K562 (cell line): ENCODE results near the gene LPIN1. TPM values are rescaled to one million over a fixed set of nuclear protein-coding genes. Genes with fewer than 3 reads are reported as not detected.

Experiments
- ARHGAP35 ChIP-seq: fragments of 450-650 bp; IDR thresholded peaks from 2 replicates; pipeline ENCODE4 v1.6.1; 2018; ENCODE audit not compliant: partially characterized antibody
- ASH1L ChIP-seq: fragments of 450-650 bp; IDR thresholded peaks from 2 replicates; pipeline ENCODE4 v1.6.1; 2018; ENCODE audit warnings: borderline replicate concordance, mild to moderate bottlenecking, low read depth; ENCODE audit not compliant: partially characterized antibody
- E2F3 ChIP-seq: fragments of 250-450 bp; sonication (Bioruptor Pico); IDR thresholded peaks from 2 replicates; pipeline ENCODE4 v1.4.0; 2020; ENCODE audit warnings: mild to moderate bottlenecking
- E2F8 ChIP-seq: fragments of 450-650 bp; IDR thresholded peaks from 2 replicates; pipeline ENCODE4 v1.7.1; 2018; ENCODE audit warnings: mild to moderate bottlenecking, low read depth; ENCODE audit not compliant: partially characterized antibody
- FOXA3 ChIP-seq, 2 experiments: fragments of 450-650 bp in 1 of 2; sonication (generic) in 1 of 2; formaldehyde crosslinking; IDR thresholded peaks in 1 of 2; conservative IDR thresholded peaks in 1 of 2; 2 replicates each; pipeline versions ENCODE4 v1.4.0 to v1.8.0; 2020 to 2022; ENCODE audit warnings: mild to moderate bottlenecking in 2 of 2, missing genetic modification reagents in 1 of 2
- HINFP ChIP-seq: fragments of 450-650 bp; conservative IDR thresholded peaks from 2 replicates; pipeline ENCODE4 v1.6.1; 2016; ENCODE audit warnings: missing genetic modification characterization, low read depth, mild to moderate bottlenecking, control low read depth, missing compliant biosample characterization
- KHSRP ChIP-seq: fragments of 450-650 bp; IDR thresholded peaks from 2 replicates; pipeline ENCODE4 v1.6.1; 2017
- LCOR ChIP-seq: sonication (generic); formaldehyde crosslinking; IDR thresholded peaks from 2 replicates; pipeline ENCODE4 v1.8.0; 2022; ENCODE audit warnings: mild to moderate bottlenecking, missing genetic modification reagents
- MYC ChIP-seq, 2 experiments: fragments of 250-450 bp in 1 of 2; sonication (Bioruptor Pico) in 1 of 2; IDR thresholded peaks; 2 replicates each; pipeline versions ENCODE4 v1.5.1 to v1.6.1; 2012 to 2021; ENCODE audit warnings: low read depth in 2 of 2, borderline replicate concordance in 1 of 2, improper control_type of control experiment in 1 of 2, low read length in 1 of 2, mild to moderate bottlenecking in 1 of 2, moderate library complexity in 1 of 2
- NCOA6 ChIP-seq: fragments of 450-650 bp; IDR thresholded peaks from 2 replicates; pipeline ENCODE4 v1.6.1; 2017; ENCODE audit warnings: mild to moderate bottlenecking
- NR2F6 ChIP-seq: fragments of 450-650 bp; formaldehyde crosslinking; IDR thresholded peaks from 2 replicates; pipeline ENCODE4 v1.4.0; 2020; ENCODE audit warnings: mild to moderate bottlenecking
- TCF3 ChIP-seq: sonication (generic); formaldehyde crosslinking; IDR thresholded peaks from 2 replicates; pipeline ENCODE4 v1.4.0; 2020; ENCODE audit warnings: mild to moderate bottlenecking, missing genetic modification reagents
- WHSC1 ChIP-seq: IDR thresholded peaks from one replicate; pipeline ENCODE4 v1.6.1; 2012; ENCODE audit warnings: low read length, control low read depth, inconsistent platforms
- ZNF121 ChIP-seq: sonication (generic); formaldehyde crosslinking; conservative IDR thresholded peaks from 2 replicates; pipeline ENCODE4 v1.8.0; 2022; ENCODE audit warnings: missing genetic modification reagents
- ZNF263 ChIP-seq: sonication (generic); formaldehyde crosslinking; IDR thresholded peaks from 2 replicates; pipeline ENCODE4 v1.8.0; 2022; ENCODE audit warnings: mild to moderate bottlenecking, missing genetic modification reagents, borderline replicate concordance
- ZNF316 ChIP-seq: fragments of 450-650 bp; IDR thresholded peaks from 2 replicates; pipeline ENCODE4 v1.6.1; 2016
- ZNF561 ChIP-seq: fragments of 450-650 bp; formaldehyde crosslinking; conservative IDR thresholded peaks from 2 replicates; pipeline ENCODE4 v1.4.0; 2020; ENCODE audit warnings: mild to moderate bottlenecking, moderate library complexity
- ZNF696 ChIP-seq: fragments of 250-450 bp; sonication (Bioruptor Pico); conservative IDR thresholded peaks from 2 replicates; pipeline ENCODE4 v1.4.0; 2020; ENCODE audit warnings: mild to moderate bottlenecking, moderate library complexity
- polyA plus RNA-seq, 8 experiments: library from polyadenylated mRNA; depleted of rRNA in 4 of 8; stranded (reverse) in 5 of 8; unstranded in 3 of 8; fragments of >200 nt; fragmentation: Nextera tagmentation in 2 of 8; fragmentation: Illumina TruSeq in 1 of 8; extraction: Ambion mirVana in 2 of 8; extraction: Trizol in 1 of 8; gene quantifications; 2 replicates each; pipeline versions ENCODE4 v1.2.1 to v1.2.3, GENCODE V29; 2011 to 2014; ENCODE audit warnings: inconsistent platforms in 1 of 8, missing spikeins in 1 of 8
- total RNA-seq, 7 experiments: library from RNA; depleted of rRNA in 6 of 7; stranded (reverse); fragments of >200 nt in 6 of 7; fragmentation: Illumina TruSeq in 2 of 7; extraction: Trizol in 2 of 7; gene quantifications; 2 replicates each; pipeline versions ENCODE4 v1.2.1 to v1.2.3, GENCODE V29; 2011 to 2021; ENCODE audit warnings: low replicate concordance in 1 of 7
- TF ChIP-seq, protein P1 (sequence below): fragments of 250-450 bp; sonication (Bioruptor Pico); IDR thresholded peaks from 2 replicates; pipeline ENCODE4 v1.9.0; 2021; ENCODE audit warnings: mild to moderate bottlenecking, inconsistent platforms
- TF ChIP-seq, protein P2 (sequence below): fragments of 450-650 bp; formaldehyde crosslinking; conservative IDR thresholded peaks from 2 replicates; pipeline ENCODE4 v1.4.0; 2022; ENCODE audit warnings: mild to moderate bottlenecking, missing genetic modification characterization

The LPIN1 gene
- total and polyA plus RNA-seq, 9 of the 15 experiments (the other 6 are each of a cell fraction or from before 2014, with no cell fraction given): 9.2 to 84.0 (median 27.8) TPM

DNA sequence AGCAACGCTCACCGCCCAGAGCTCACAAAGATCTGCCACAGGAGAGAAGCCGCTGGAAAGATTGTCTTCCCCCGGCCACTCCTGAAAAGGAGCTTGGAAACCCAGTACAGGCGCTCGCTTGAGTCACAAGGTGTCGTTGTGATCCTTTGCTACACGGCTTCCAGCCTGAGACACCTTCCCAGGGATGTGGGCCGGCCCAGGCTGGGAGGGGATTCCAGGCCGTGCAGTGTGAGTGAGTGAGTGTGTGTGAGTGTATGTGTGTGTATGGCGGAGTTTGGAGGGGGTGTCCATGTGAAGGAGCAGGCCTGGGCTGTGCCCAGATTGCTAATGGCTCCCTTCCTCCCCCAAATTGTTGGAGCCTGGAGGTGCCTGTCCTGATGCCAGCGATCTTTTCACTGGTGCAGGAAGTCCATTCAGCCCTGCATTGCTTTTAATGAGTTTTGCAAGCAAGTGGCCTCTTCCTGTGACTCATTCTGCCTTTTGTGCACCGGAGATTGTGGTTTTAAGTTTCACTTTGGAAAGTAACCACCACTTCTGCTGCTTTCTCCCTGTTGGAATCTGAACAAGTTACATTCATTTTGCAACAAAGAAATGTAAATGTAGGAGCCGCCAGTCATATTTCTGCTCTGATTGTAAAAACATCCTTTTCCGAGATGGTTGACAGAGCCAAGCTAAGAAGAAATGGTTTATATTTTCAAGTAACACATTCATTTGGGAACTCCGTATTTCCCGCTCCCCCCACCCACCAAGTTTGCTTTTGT, 83.7 kb downstream of the LPIN1 start (continued):
- TF ChIP-seq ZNF561: no peak
- no peak for TF ChIP-seq ZNF121 (CRISPR knock-in tag)
- TF ChIP-seq ZNF263 (CRISPR knock-in tag): peak; percentile 52; the same call in 1 of the 2 replicates
- no peak for TF ChIP-seq NR2F6 (CRISPR knock-in tag)
- peak; percentile 71 for TF ChIP-seq TCF3 (CRISPR knock-in tag)
- no peak for TF ChIP-seq KHSRP
- no peak for TF ChIP-seq ASH1L
- peak; percentile 40; the same call in 1 of the 2 replicates for TF ChIP-seq LCOR (CRISPR knock-in tag)
- no peak for TF ChIP-seq ZNF696 (CRISPR knock-in tag)
- no peak for TF ChIP-seq FOXA3 (CRISPR knock-in tag; conservative IDR thresholded peaks at IDR 0.05 in 1 of 2, IDR thresholded peaks at IDR 0.05 in 1 of 2)
- TF ChIP-seq E2F3: no peak
- no peak for TF ChIP-seq HINFP
- peak; percentile 18; the same call in 1 of the 2 replicates for TF ChIP-seq MYC (IDR thresholded peaks at IDR 0.05; ENCODE audit: low read depth, low read length)
- TF ChIP-seq MYC (CRISPR knock-in tag; IDR thresholded peaks at IDR 0.05; ENCODE audit: borderline replicate concordance, low read depth): no peak
- no peak; the same call in 1 of the 2 replicates for TF ChIP-seq NCOA6
- no peak for TF ChIP-seq ARHGAP35
- TF ChIP-seq, protein P1, sequence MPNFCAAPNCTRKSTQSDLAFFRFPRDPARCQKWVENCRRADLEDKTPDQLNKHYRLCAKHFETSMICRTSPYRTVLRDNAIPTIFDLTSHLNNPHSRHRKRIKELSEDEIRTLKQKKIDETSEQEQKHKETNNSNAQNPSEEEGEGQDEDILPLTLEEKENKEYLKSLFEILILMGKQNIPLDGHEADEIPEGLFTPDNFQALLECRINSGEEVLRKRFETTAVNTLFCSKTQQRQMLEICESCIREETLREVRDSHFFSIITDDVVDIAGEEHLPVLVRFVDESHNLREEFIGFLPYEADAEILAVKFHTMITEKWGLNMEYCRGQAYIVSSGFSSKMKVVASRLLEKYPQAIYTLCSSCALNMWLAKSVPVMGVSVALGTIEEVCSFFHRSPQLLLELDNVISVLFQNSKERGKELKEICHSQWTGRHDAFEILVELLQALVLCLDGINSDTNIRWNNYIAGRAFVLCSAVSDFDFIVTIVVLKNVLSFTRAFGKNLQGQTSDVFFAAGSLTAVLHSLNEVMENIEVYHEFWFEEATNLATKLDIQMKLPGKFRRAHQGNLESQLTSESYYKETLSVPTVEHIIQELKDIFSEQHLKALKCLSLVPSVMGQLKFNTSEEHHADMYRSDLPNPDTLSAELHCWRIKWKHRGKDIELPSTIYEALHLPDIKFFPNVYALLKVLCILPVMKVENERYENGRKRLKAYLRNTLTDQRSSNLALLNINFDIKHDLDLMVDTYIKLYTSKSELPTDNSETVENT: no peak
- no peak for TF ChIP-seq WHSC1
- TF ChIP-seq E2F8: no peak
- no peak for TF ChIP-seq ZNF316
- TF ChIP-seq, protein P2, sequence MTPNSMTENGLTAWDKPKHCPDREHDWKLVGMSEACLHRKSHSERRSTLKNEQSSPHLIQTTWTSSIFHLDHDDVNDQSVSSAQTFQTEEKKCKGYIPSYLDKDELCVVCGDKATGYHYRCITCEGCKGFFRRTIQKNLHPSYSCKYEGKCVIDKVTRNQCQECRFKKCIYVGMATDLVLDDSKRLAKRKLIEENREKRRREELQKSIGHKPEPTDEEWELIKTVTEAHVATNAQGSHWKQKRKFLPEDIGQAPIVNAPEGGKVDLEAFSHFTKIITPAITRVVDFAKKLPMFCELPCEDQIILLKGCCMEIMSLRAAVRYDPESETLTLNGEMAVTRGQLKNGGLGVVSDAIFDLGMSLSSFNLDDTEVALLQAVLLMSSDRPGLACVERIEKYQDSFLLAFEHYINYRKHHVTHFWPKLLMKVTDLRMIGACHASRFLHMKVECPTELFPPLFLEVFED (CRISPR knock-in tag): 0 out of 2 replicates have a peak, but pooled peaks have one; percentile 36
